SK-N-MC (cell line): ENCODE measurements around the gene RARS2.

Experiments used
- DNase-seq: peaks from one replicate; pipeline ENCODE4 v3.0.0-alpha.2; 2011; ENCODE audit warnings: low read depth, low spot score
- H3K27ac ChIP-seq: fragments of 200-600 bp; sonication (generic); 2 replicates; pipeline ENCODE4 v1.5.1; 2016; ENCODE audit warnings: mixed run types
- H3K36me3 ChIP-seq: fragments of 200-600 bp; sonication (generic); 2 replicates; pipeline ENCODE4 v1.6.1; 2017; ENCODE audit warnings: antibody characterized with exemption, low read length, mixed read lengths; ENCODE audit not compliant: insufficient read depth
- H3K4me3 ChIP-seq: fragments of 200-600 bp; sonication (generic); 2 replicates; pipeline ENCODE4 v1.5.1; 2016
- H3K9ac ChIP-seq: fragments of 200-600 bp; sonication (generic); 2 replicates; pipeline ENCODE4 v1.8.0; 2017; ENCODE audit warnings: mixed run types, mixed read lengths; ENCODE audit not compliant: insufficient read length
- H3K9me3 ChIP-seq: fragments of 200-600 bp; sonication (generic); 2 replicates; pipeline ENCODE4 v1.6.1; 2017; ENCODE audit warnings: low read depth, mild to moderate bottlenecking, antibody characterized with exemption, low read length, moderate library complexity, mixed read lengths
- EZH2 ChIP-seq: fragments of 200-600 bp; sonication (generic); IDR thresholded peaks from one replicate; pipeline ENCODE4 v1.6.1; 2017; ENCODE audit warnings: antibody characterized with exemption
- FOXP2 ChIP-seq: optimal IDR thresholded peaks from 2 replicates; pipeline ENCODE3; 2011; ENCODE audit warnings: mild to moderate bottlenecking, moderate library complexity; ENCODE audit not compliant: insufficient read depth; ENCODE audit errors: extremely low read length, control extremely low read depth
- POLR2AphosphoS5 ChIP-seq: IDR thresholded peaks from 2 replicates; pipeline ENCODE4 v1.6.1; 2012; ENCODE audit warnings: mild to moderate bottlenecking, low read depth, low read length, borderline replicate concordance

Gene RARS2

DNA sequence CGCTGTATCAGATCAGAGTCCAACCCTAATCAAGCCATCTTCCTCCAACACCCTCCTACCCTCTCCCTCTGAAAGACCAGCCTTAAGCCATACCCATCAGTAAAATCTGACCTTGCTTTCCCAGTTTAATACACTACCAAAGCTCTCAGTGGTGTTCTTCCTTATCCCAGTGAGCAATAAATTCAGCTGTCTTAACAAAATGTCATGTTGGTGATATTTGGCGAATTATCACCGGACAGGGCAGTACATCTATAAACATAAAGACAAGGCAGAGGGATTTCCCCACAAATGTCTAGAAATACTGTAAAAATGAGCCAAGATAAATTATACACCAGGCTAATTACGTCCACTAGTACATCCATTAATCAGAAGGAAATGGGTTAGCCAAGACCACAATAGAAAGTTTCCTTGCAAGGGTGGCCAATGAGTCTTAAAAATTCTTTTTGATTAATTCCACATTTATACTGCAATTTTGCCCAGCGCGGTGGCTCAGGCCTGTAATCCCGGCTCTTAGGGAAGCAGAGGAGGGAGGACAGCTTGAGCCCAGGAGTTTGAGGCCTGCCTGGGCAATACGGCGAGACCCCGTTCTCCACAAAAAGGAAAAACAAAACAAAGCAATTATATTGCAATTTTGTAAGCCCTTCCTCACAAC lies 905 bp downstream of the RARS2 start:
- TF ChIP-seq EZH2 (no peak), POLR2AphosphoS5 (no peak), FOXP2 (no peak)
- Histone ChIP-seq H3K9me3 (no peaks in the 10 kb centered on the region), H3K4me3 (peak overlapping the region; percentile 98), H3K27ac (no peak overlapping the region), H3K9ac (peak overlapping the region; percentile 84), H3K36me3 (peaks cover 6% of the 10 kb centered on the region; the same call in 1 of the 2 replicates)
- no peak for DNase-seq

DNA sequence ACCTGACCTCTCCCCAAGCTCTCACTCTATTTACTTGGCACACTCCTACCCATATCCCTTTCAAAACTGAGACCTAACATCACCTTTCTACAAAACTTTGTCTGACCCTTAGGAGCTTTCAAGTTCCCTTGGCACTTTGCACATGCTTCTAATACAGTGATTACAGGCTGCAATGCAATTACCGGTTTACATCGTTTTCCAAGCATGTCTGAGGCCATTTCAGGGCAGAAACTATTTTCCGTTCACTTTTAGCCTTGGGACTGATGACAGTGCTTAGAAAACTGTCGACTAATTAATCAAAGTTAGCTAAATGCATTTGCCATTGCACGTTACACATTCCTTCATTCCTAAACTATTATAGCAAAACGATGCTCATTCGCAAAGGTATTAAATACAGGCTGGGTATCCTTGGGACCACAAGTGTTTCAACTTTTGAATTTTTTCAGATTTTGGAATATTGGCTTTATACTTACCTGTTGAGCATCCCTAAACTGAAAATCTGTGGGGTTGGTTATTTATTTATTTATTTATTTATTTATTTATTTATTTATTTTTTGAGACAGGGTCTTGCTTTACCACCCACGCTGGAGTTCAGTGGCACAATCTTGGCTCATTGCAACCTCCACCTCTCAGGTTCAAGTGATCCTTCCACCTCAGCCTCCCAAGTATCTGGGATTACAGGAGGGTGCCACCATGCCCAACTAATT lies 3.3 kb downstream of the RARS2 start:
- H3K4me3 ChIP-seq = no peak overlapping the region
- H3K9ac ChIP-seq = no peak overlapping the region
- no peak for TF ChIP-seq EZH2
- TF ChIP-seq FOXP2 = no peak
- TF ChIP-seq POLR2AphosphoS5 = no peak
- no peaks in the 10 kb centered on the region for H3K9me3 ChIP-seq
- no peak overlapping the region for H3K27ac ChIP-seq
- peaks cover 23% of the 10 kb centered on the region for H3K36me3 ChIP-seq
- no peak for DNase-seq

DNA sequence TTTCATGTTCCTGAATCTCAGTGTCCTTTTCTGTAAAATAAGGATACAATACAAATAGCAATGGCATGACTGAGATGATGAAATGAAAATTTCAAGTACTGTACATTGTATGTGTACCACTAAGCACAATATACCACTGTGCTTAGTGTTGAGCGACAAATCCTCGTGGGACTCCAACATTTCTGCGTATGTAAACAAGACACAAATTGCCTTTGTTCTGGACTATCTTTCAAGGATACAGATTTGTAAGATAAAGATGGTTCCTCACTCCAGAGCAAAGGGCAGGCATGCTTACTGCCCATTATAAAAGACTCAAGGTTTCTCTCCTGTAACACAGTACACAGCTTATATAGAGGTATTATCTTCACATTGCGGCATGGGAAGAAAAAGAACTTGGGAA lies 6.0 kb downstream of the RARS2 start:
- Histone ChIP-seq H3K9me3 (no peaks in the 10 kb centered on the region), H3K36me3 (peaks cover 32% of the 10 kb centered on the region), H3K4me3 (no peak overlapping the region), H3K9ac (no peak overlapping the region), H3K27ac (no peak overlapping the region)
- DNase-seq = no peak
- TF ChIP-seq POLR2AphosphoS5 (no peak), FOXP2 (no peak), EZH2 (no peak)

DNA sequence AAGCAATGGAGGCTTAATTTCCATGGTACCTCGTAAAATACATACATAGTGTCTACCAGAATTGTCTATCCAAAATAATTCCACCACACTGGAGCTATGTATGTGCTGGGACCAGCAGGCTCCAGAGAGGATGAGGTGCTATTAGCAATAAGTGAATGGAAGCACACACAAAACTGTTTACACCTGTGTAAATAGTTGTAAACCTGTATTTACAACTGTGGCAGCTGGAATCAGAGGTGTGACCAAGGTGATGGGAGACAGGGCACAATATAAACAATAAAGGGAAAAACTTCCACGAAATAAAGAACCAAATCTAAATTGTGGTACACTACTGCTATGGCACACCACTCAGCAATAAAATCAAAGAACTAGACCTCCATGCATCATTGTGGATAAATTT lies 14.4 kb downstream of the RARS2 start:
- no peak overlapping the region for H3K4me3 ChIP-seq
- no peak overlapping the region for H3K27ac ChIP-seq
- no peak for DNase-seq
- no peaks in the 10 kb centered on the region for H3K9me3 ChIP-seq
- H3K9ac ChIP-seq = no peak overlapping the region
- TF ChIP-seq POLR2AphosphoS5 (no peak), EZH2 (no peak), FOXP2 (no peak)
- H3K36me3 ChIP-seq = peaks cover 9% of the 10 kb centered on the region; the same call in 1 of the 2 replicates

DNA sequence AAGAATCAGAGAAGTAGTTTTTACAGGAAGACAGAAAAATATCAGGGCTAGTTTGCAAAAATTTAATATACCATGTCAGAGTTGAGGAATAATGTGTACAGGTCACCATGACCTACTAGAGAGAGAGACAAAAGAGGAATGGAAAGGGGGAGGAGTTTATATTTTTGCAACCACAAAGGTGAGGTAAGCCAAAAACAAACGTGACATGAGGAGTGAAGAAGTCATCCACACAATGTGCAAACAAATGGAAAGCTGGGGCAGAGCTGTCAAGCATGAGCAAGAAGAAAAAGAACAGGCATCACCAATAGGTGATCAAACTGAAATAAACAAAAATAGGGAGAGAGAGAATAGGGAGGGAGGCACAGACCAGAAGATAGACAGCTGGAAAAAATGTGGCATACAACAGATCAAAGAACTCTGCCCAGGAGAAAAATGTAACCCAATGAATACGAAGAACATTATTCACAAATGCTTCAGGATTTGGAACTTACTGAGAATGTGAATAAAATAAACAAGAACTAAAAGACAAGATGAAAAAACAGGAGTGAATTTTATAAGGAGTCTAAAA lies 15.5 kb downstream of the RARS2 start:
- no peak for DNase-seq
- H3K4me3 ChIP-seq = no peak overlapping the region
- H3K27ac ChIP-seq = no peak overlapping the region
- no peaks in the 10 kb centered on the region for H3K9me3 ChIP-seq
- TF ChIP-seq POLR2AphosphoS5 = no peak
- TF ChIP-seq FOXP2 = no peak
- TF ChIP-seq EZH2 = no peak
- H3K9ac ChIP-seq = no peak overlapping the region
- H3K36me3 ChIP-seq = peaks cover 8% of the 10 kb centered on the region

DNA sequence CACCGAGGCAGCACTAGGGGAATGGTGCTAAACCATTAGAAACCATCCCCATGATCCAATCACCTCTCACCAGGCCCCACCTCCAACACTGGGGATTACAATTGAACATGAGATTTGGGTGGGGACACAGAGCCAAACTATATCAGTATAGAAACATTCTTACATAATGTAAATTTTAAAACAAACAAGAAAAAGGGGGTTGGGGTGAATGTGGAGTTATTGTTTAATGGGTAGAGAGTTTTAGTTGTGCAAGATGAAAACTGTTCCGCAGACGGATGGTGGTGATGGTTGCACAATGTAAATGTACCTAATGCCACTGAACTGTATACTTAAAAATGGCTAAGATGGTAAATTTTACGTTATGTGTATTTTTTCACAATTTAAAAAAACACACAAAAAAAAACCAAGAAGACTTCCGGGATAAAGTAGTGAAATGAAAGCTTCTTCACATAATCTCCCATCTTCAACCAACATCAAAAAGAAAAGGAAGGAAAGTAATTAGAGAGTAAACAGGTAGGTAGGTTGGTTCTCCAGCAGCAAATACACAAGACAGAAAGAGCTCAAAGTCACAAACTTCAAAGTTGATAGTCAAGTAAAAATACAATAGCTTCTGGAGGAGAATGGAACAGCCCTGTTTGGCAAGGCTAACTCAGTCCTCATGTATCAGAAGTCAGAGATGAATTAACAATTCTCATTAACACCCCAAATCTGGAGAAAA lies 16.3 kb downstream of the RARS2 start:
- DNase-seq = no peak
- Histone ChIP-seq H3K4me3 (no peak overlapping the region), H3K9me3 (no peaks in the 10 kb centered on the region), H3K27ac (no peak overlapping the region), H3K36me3 (peaks cover 9% of the 10 kb centered on the region; the same call in 1 of the 2 replicates), H3K9ac (no peak overlapping the region)
- TF ChIP-seq FOXP2 (no peak), EZH2 (no peak), POLR2AphosphoS5 (no peak)

DNA sequence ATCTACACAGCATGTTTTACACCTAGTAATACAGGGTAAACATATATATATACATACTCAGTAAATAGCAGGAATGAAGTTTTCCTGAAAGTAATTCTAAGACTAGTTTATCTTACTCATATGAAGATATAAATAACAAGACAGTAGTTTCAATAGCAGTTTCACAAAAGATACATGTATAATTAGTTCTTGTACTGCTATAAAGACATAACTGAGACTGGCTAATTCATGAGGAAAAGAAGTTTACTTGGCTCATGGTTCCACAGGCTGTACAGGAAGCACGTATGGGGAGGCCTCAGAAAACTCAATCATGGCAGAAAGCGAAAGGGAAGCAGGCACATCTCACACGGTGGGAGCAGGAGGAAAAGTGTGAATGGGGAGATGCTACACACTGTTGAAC lies 16.9 kb downstream of the RARS2 start:
- H3K4me3 ChIP-seq = no peak overlapping the region
- TF ChIP-seq EZH2 (no peak), FOXP2 (no peak), POLR2AphosphoS5 (no peak)
- H3K9me3 ChIP-seq = no peaks in the 10 kb centered on the region
- no peak for DNase-seq
- H3K36me3 ChIP-seq = peaks cover 9% of the 10 kb centered on the region; the same call in 1 of the 2 replicates
- H3K27ac ChIP-seq = no peak overlapping the region
- H3K9ac ChIP-seq = no peak overlapping the region

DNA sequence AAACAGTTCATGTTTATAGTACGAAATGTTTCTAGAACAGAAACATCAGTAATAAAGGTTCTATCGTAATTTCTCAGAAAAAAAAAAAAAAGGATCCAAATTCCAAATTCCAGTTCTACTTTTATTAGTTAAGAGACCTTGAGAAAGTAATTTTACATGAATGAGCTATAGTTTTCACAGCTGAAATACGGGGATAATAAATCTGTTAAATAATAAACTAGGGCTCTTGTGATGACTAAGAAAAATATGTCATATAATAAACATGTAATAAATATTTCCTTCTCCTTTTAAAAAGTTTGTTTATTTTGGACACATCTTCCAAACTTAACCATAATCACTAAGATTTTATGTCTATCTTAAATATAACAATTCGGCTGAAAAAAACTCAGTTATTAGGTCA lies 17.8 kb downstream of the RARS2 start:
- H3K9ac ChIP-seq = no peak overlapping the region
- TF ChIP-seq POLR2AphosphoS5 (no peak), FOXP2 (no peak), EZH2 (no peak)
- no peaks in the 10 kb centered on the region for H3K9me3 ChIP-seq
- no peak for DNase-seq
- H3K4me3 ChIP-seq = no peak overlapping the region
- H3K27ac ChIP-seq = no peak overlapping the region
- peaks cover 9% of the 10 kb centered on the region; the same call in 1 of the 2 replicates for H3K36me3 ChIP-seq
